ENCODE data around the gene MCM8. TPM values are rescaled to one million over a fixed set of nuclear protein-coding genes. Genes with fewer than 3 reads are reported as not detected.

Gene MCM8
- total RNA-seq, 1 experiment from 2014 or later: 36.2 TPM

- peak; percentile 47 for DNase-seq (ENCODE audit: low read depth)
Measured at GRCh38 chr20:5945963-5946362, 4.5 kb upstream of the MCM8 start.

- no peak for DNase-seq (ENCODE audit: low read depth)
Measured at GRCh38 chr20:5947276-5947675, 3.2 kb upstream of the MCM8 start.

- no peak for DNase-seq (ENCODE audit: low read depth)
Measured at GRCh38 chr20:5949943-5950270, 545 bp upstream of the MCM8 start.

- no peak for DNase-seq (ENCODE audit: low read depth)
Measured at GRCh38 chr20:5967469-5967868, 17.0 kb downstream of the MCM8 start.

- no peak for DNase-seq (ENCODE audit: low read depth)
Measured at GRCh38 chr20:5968462-5968861, 18.0 kb downstream of the MCM8 start.

- no peak for DNase-seq (ENCODE audit: low read depth)
Measured at GRCh38 chr20:5969348-5969935, 19.0 kb downstream of the MCM8 start.

- no peak for DNase-seq (ENCODE audit: low read depth)
Measured at GRCh38 chr20:5969940-5970339, 19.5 kb downstream of the MCM8 start.

GRCh38 chr20:5970381-5970780 is 19.9 kb downstream of the MCM8 start:
- DNase-seq (ENCODE audit: low read depth): no peak

GRCh38 chr20:5971203-5971602 is 20.8 kb downstream of the MCM8 start:
- no peak for DNase-seq (ENCODE audit: low read depth)

GRCh38 chr20:5973172-5973571 is 22.7 kb downstream of the MCM8 start:
- DNase-seq (ENCODE audit: low read depth): no peak

- no peak for DNase-seq (ENCODE audit: low read depth)
Measured at GRCh38 chr20:5973971-5974370, 23.5 kb downstream of the MCM8 start.

- peak; percentile 9 for DNase-seq (ENCODE audit: low read depth)
Measured at GRCh38 chr20:5974531-5974930, 24.1 kb downstream of the MCM8 start.

GRCh38 chr20:5975778-5976177 is 25.3 kb downstream of the MCM8 start:
- no peak for DNase-seq (ENCODE audit: low read depth)

GRCh38 chr20:5977223-5977622 is 26.8 kb downstream of the MCM8 start:
- no peak for DNase-seq (ENCODE audit: low read depth)

GRCh38 chr20:5977975-5978374 is 27.5 kb downstream of the MCM8 start:
- DNase-seq (ENCODE audit: low read depth): no peak

GRCh38 chr20:5979801-5980200 is 29.3 kb downstream of the MCM8 start:
- DNase-seq (ENCODE audit: low read depth): no peak

GRCh38 chr20:5980720-5981538 is 30.5 kb downstream of the MCM8 start:
- DNase-seq (ENCODE audit: low read depth): no peak

GRCh38 chr20:5987383-5987782 is 36.9 kb downstream of the MCM8 start:
- no peak for DNase-seq (ENCODE audit: low read depth)

GRCh38 chr20:5989539-5989938 is 39.1 kb downstream of the MCM8 start:
- DNase-seq (ENCODE audit: low read depth): no peak

GRCh38 chr20:5990946-5991345 is 40.5 kb downstream of the MCM8 start:
- DNase-seq (ENCODE audit: low read depth): no peak

- peak; percentile 78 for DNase-seq (ENCODE audit: low read depth)
Measured at GRCh38 chr20:5991623-5992441, 41.4 kb downstream of the MCM8 start.

- peak; percentile 23 for DNase-seq (ENCODE audit: low read depth)
Measured at GRCh38 chr20:5996765-5997164, 46.3 kb downstream of the MCM8 start.

- DNase-seq (ENCODE audit: low read depth): no peak
Measured at GRCh38 chr20:5999783-6000182, 49.3 kb downstream of the MCM8 start.

Data from M059J (cell line).